Stimulated activated CD4-positive, alpha-beta T cell treated with anti-CD3 and anti-CD28 coated beads, Interleukin-12 subunit alpha, Interleukin-12 subunit beta, amount 100 ng/mL, for 24 hours (primary cell): ENCODE measurements around the gene CCDC178.
"Not testable (repeated sequence)": the region's sequence is repeated elsewhere in the genome, so short reads cannot be mapped to it uniquely, and the experiment has no call there.

ENCODE experiments used
- DNase-seq, 2 experiments: peaks; one replicate each; pipeline ENCODE4 v3.0.0-alpha.2; 2020; ENCODE audit warnings: low read depth in 2 of 2

The CCDC178 gene, protein sequence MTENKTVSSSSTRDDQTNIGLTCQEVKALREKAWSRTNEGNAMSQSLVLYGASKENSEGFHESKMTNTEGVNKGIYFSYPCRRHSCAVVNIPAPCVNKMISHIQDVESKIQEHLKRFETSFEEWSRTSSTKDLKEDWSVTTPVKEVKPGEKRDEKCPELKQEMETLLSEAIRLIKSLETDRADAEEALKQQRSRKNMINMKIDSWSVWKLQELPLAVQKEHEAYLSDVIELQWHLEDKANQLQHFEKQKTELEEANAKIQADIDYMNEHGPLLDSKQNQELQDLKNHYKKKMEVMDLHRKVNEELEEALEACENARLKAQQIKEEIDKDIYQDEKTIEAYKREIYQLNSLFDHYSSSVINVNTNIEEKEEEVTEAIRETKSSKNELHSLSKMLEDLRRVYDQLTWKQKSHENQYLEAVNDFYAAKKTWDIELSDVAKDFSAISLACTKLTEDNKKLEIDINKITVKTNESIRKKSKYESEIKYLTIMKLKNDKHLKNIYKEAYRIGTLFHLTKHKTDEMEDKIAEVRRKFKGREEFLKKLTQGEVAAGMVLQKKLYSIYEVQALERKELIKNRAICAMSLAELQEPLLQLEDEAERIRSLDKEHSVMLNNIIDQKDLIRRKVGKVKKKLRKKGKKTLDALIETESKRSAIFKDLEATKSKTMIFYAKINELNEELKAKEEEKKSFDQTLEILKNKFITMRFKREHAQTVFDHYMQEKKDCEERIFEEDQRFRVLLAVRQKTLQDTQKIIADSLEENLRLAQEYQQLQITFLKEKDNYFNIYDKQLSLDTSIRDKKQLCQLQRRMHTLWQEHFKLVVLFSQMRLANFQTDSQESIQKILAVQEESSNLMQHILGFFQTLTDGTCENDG

DNA sequence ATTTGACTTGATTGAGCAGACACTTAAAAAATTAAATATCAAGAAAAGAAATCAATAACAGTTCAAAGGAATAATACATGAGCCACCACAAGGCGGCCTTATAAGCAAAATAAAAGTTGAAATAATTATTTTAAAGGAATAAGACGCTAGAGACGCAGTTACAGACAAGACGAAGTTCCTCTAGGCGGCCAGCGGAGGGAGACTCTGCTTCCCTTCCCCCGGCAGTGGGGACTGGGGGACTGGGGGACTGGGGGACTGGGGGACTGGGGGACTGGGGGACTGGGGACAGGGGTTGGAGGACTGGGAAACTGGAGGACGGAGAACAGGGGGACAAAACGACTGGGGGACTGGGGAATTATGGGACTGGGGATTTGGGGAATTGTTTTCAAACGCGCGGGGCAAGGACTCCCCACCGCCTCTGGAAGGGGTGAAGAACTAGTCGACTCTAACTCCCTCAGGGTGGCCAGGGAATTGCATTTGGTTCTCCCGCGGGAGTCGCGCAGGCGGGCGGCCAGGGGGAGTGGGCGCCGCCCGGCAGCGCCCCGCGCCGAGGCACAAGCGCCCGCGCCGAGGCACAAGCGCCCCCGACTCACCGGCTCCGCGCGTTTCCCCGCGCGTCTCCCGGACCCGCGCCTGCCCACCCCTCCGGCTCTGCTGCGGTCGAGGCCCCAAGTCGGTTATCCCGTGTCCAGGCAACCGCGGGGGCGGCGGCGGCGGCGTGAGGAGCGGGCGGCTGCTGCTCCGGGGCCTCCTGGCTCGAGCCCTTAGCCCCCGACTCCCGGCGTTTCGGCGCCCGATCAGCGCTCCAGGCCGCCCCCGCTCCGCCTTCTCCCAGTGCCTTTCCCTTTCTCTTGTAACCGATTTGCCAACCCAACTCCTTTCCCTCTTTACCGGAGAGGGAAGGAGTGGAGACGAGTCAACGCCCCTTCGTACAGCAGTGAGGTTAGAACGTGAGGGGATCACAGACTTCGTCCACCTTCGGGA is at the start of gene CCDC178:
Gene CCDC178 (minus strand): TSS at position 662 of the 984 bp plus-strand sequence. CDS start 28,633 bp downstream, outside the sequence.
- DNase-seq, result no peak

DNA sequence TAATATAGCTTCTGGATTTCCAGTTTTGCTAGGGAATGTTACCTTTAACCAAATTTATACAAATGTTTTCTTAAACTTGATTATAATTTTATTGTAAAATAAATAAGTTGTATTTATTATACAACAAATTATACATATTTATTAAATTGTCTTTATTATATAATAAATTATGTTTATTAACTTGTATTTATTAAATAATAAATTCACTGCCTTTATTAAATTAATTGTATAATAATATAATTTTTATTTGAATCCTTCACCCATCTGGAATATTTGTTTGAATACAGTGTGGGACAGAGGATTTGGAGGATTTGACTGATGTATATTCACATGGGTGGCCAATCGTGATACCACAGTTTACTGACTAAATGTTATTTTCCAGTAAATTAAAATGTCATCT is 43.4 kb upstream of the CCDC178 start:
- DNase-seq, result no peak

DNA sequence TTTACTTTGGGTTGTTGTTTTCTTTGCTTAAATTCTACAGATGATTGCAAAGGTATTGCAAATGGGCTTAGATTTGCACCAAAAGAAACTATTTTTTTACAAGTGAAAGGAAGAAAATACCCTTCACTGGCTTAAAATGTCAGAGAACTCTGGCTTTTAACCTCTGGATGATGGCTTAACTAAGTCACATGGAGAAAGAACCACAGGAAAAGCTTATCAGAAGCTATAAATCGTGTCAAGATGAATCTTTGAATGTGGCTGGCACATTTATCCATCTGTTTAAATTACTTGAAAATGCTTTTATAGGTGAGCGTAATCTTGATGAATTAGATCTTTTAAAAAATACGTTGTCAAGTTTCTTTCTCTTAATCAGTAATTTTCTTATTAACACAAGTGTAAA is 32.0 kb upstream of the CCDC178 start:
- no peak for DNase-seq

DNA sequence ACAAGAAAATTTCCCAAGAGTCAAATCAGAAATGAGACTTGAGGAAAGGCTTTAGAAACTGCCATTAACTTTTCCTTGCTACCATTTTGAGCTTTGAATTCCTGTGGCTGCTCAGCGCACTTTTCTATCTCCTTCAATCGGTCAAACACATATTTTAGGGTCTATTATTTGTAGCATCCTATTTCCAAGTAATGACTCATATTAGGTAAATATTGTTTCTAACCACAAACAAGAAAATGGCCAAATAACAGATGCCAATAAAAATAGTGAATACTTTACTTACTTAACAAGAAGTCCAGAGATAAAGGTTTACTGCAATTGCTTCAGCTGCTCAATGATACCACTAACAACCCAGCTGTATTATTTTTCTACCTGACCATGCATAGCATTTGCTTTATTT is 29.7 kb upstream of the CCDC178 start:
- no peak for DNase-seq

DNA sequence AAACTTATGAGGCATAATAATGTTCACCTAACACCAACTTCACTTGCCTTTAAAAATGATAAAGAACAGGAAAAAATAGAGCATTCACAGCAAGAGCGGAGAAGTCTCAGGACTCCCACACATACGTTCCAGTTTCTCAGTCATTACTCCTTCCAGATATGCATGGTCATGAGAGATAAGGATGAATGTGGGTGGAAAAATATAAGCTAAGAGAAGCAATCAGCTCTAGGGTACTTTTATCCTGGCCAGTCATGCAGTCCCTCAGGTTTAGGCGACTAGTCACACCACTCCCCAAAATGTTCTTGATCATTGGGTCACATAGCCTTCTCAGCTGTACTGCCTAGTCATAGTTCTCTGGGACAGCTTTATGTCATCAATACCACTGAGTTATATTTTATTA is 29.2 kb upstream of the CCDC178 start:
- no peak for DNase-seq

DNA sequence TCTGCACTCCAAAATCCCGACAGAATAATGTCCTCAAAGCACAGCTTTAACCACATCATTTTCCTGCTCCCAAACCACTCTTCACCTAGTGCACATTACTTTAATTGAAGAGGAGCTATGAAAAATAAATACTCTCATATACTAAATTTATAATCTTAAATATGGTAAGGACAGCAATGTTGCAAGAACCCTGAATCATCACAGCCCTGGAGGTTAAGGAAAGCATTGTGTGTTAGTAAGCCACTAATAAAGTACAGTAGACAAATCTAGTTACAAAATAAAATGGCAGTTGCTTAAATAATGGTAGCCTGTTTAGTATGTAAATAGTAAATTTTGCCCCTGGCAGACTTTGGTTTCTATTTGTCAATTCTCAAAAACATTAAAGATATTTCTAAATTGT is 27.0 kb upstream of the CCDC178 start:
- no peak for DNase-seq

DNA sequence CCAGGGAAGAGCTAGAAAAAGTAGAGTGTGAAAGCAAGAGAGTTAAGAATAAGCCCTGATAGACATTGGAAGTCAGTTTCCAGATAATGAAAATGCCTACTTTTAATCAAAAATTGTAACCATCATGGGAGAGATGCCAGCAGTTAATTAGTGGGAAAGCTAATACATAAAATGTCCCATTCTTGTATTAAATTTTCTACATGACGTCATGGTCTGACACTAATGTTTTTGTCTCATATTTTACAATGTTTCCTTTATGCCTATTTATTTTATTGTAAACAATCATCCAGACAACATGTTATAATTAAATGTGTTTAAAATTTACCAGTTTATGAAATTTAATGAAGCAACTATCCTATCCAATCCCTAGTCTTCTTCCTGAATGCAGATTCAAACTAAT is 26.3 kb upstream of the CCDC178 start:
- no peak for DNase-seq

DNA sequence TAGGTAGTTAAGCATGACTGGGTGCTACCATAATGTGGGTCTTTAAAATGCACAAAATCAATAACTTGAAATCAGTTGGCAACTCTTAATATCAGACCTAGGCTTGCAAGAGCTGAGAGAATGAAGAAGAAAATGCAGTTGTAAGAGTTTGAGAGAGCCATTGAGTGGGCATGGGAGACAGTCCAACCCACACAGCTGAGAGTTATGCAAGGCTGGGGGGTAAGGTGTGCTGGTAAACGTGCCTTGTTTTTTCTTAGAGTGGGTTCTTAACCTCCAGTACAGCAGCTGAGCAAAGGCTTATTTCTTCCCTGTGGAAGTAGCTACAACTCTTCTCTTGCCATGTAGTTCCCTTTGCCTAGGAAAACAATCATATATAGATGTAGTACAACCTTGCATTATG is 20.2 kb upstream of the CCDC178 start:
- DNase-seq, result no peak

DNA sequence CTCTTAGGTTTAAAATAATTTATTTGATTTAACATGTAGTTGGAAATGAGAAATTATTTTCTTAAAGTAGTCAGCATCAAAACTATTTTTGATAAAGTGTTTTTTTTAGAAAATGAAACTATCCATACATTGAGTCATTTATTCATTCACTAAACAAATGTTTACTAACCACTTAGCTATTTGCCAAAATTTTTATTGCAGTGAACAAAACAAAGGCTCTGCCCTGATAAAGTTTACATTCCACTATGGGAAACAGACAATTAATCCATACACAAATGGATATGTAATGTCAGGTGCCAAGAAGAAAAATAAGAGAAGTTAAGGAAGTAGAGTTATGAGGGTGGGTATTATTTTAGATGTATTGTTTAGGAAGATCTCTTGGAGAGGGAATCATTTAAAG is 19.1 kb upstream of the CCDC178 start:
- DNase-seq, result no peak

DNA sequence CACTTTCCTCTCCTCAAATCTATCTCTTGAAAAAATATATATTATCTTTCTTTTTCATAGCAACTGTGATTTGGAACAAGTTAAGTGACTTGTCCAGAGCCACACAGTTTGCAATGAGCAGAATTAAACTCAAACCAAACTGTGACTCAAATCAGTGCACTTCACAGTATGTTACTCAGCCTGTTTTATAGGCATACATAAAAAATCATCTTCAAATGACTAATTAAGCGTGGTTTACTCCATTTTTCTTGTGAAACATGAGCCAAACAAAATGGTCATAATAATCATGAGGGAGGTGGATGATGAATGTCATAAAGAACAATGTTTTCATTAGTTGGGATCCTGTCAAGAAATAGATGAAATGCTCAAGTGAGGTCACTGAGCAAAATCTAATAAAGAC is 6.1 kb upstream of the CCDC178 start:
- no peak for DNase-seq

DNA sequence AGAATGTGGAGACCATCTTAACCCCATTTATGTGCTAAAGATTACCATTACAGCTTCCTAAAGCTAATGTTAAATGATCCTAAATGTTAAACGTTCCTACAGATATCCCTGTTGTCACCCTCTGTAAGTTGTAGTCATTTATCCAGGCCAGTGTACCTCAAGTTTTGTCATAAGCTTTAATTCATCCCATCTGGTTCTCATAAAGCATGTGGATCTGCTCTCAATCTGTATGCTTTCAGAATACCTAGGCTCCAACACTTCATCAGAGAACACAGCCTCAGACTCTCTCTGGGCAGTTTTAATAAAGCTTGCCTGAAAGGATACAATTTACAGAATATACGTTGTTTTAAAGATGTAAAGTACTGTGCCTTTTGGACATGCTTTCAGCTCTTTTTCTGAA is 4.2 kb upstream of the CCDC178 start:
- DNase-seq, result no peak

DNA sequence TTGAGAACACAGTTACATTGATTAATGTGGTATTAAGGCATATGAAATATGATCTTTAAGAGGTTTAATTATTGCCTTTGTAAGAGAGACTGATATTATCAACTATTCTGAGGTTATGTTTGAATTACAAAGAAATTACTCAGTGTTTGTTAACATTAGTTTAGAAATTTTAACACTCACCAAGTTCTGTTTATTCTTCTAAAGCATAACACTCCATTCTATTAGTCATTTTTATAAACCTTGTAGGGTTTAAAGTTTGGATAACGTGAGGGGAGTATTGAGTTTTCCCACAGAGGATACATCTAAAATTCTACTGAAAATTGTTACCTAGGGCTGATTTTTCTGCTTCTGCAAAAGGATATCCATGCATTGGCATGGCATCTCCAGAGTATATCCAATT is 7.7 kb downstream of the CCDC178 start:
- no peak for DNase-seq

DNA sequence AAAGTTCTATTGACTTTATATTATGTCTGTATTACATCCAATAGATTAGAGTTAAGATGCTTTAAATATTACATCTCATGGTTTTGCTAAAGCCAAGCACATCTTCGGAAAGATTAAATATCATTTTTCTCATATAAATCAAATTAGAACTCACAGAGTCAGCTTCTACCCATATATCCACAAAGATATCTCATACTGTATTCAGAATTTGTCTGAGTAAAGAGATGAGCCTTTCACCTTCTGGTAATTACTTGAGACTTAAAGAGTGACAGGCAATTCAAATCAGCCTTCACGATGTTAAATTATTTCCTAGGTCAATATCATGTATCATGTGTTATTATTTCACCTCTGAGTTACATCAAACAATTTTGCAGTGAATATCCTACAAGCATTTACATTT is 13.0 kb downstream of the CCDC178 start:
- DNase-seq, result no peak

DNA sequence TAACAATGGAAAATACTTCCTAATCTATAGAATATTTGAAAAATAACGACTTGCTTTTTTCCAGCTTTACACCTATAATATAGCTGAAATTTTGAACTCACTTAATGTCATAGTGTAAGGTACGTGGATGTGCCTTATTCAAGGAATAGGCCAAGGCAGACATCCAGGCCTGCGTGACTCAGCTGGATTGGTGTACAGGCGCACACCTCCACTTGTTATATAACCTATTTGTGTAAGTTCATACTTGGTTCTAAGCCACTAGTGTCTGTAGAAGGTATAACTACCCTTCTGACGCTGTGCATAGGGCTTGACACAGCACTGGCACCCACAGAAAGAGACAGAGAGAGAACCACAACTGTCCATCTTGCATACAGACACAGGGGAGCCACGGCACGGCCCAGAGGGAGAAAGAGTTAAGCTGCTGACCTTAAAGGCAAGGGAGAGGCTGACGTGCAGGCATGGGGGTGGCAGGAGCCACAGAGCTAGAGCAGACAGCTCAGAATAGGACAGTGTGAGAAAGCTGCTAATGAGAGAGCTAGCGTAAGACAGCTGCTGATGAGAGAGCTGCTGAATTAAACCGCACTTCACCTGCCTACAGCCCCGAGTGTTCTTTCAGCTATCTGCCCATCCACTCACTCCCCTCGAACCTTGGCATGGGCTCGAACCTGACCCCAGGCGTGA is 16.1 kb downstream of the CCDC178 start:
- no peak for DNase-seq

DNA sequence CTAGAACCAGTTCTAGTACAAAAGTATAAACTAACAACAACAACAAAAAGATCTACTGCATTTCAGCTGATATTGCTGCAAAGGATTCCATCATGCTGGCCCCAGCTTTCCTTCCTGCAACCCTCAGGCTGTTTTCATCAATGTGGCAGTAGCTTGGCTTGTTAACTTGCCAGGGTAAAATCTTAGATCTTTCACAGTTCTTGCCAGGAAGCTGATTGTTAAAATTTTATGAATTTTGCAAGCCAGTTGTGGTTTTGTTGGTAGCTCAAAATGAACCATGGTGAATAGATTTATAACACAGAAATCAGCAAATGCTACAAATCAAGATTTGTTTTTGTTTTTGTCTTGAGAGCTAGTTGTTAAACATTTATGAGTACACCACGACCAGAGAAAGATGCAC is 19.3 kb downstream of the CCDC178 start:
- no peak for DNase-seq

DNA sequence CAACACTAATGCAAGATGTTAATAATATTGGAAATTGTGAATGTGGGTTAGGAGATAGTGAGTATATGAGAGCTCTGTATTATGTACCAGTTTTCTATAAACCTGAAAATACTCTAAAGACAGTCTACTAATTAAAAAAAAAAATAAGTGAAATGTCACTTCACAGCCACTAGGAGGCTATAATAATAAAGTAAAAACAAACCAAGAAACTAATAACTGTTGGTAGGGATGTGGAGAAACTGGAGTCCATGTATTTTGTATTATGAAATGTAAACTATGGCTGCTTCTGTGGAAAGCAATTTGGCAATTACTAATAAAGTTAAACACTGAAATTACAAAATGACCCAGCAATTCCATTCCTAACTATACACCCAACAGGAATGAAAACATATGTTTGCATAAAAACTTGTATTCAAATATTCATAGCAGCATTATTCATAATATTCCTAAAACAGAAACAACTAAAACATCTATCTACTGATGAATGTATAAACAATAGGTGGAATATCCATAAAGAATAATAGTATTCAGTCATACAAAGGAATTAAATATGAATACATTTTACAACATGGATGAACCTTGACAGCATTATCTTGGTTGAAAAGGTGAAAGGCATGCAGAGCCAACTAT is 36.2 kb downstream of the CCDC178 start:
- no peak for DNase-seq

DNA sequence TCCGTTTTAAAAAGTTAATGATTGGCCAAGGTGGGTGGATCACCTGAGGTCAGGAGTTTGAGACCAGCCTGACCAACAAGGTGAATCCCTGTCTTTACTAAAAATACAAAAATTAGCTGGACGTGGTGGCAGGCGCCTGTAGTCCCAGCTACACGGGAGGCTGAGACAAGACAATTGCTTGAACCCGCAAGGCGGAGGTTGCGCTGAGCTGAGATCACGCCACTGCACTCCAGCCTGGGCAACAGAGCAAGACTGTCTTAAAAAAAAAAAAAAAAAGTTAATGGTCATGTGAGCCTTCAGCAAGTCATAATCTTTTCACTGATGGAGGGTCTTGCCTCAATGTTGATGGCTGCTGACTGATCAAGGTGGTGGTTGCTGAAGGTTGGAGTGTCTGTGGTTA is 41.6 kb downstream of the CCDC178 start:
- DNase-seq, result not testable (repeated sequence)

DNA sequence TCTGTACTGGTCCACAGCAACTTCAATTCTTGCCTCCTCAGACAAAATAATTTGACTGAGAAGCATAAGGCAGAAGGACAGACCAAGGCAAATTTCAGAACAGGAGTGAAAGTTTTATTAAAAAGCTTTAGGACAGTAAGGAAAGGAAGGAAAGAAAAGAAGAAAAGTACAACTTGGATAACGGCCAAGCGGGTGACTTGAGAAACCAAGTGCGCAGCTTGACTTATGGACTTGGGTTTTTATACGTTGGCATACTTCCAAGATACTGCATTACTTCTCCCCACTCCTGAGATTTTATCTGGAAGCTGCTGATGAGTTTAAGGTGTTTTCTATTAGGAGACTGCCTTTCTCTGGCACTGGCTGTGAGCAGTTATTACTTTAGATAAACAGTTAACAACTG is 64.7 kb downstream of the CCDC178 start:
- no peak for DNase-seq

DNA sequence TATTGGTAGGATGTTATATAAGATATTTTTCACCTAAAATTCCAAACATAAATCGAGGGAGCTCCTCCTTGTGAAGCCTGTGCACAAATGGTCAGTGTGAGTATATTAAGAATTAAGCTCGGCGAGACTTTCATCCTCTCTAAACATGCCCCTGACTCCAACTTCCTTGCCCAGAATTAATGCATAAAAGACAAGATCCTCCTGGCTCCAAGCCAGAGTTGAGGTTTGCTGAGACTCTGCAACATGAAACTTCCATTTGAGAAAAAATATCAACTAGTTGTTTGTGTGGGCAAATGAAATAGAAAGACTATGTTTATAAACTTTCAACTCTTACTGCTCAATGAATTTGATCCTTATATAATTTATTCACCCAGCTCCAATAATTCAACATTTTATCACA is 68.1 kb downstream of the CCDC178 start:
- DNase-seq, result no peak

DNA sequence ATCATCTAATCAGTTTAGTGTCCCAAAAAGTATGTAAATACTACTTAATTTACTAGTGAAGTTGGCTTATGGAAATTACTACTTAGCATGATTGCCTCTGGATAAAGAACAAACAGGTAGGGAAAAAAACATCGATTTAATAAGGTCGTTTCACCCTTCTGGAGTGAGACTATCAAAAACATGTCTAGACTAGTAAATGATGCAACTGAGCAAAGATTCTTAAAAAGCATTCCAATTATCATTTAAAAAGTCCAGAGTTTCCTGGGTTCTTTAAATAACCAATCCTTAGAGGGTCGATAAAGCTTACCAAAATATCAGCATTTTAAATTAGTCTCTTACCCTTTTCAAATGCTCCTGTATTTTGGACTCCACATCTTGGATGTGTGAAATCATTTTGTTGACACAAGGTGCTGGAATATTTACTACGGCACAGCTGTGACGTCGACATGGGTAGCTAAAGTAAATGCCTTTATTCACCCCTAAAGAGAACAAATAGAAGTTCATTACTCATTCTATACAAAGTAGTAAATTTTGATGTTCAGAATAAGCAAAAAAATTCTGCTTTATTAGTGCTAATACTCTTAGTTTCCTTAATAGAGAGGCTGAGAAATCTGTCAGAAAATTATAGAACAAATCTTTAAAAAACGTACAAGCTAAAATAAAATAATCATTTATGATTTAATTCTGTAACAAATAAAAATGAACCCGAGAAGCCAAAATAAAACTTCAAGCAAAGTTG is 70.6 kb downstream of the CCDC178 start:
- DNase-seq, result no peak
